LoVo (cell line): ENCODE results near the gene AKAP6.
"Not testable (repeated sequence)": the region's sequence is repeated elsewhere in the genome, so short reads cannot be mapped to it uniquely, and the experiment has no call there.

ENCODE experiments used
- DNase-seq: peaks from one replicate; pipeline ENCODE4 v3.0.0-alpha.2; 2016; ENCODE audit warnings: low spot score

The AKAP6 gene

GRCh38 chr14:32583427-32583826 lies 254.3 kb downstream of the AKAP6 start:
- not testable (repeated sequence) for DNase-seq

- DNase-seq = no peak
These were observed 255.0 kb downstream of the AKAP6 start for GRCh38 chr14:32584079-32584478.

- DNase-seq = no peak
These were observed 258.4 kb downstream of the AKAP6 start for GRCh38 chr14:32587461-32587860.

- no peak for DNase-seq
These were observed 259.6 kb downstream of the AKAP6 start for GRCh38 chr14:32588448-32589320.

GRCh38 chr14:32590157-32590556 lies 261.1 kb downstream of the AKAP6 start:
- no peak for DNase-seq

- no peak for DNase-seq
These were observed 264.3 kb downstream of the AKAP6 start for GRCh38 chr14:32593290-32593942.

- no peak for DNase-seq
These were observed 265.7 kb downstream of the AKAP6 start for GRCh38 chr14:32594766-32595165.

- no peak for DNase-seq
These were observed 266.4 kb downstream of the AKAP6 start for GRCh38 chr14:32595497-32595896.

GRCh38 chr14:32596390-32596789 lies 267.3 kb downstream of the AKAP6 start:
- DNase-seq = no peak

GRCh38 chr14:32597771-32598170 lies 268.7 kb downstream of the AKAP6 start:
- DNase-seq = no peak

- no peak for DNase-seq
These were observed 272.0 kb downstream of the AKAP6 start for GRCh38 chr14:32601069-32601468.

- no peak for DNase-seq
These were observed 272.8 kb downstream of the AKAP6 start for GRCh38 chr14:32601906-32602305.

- DNase-seq = no peak
These were observed 273.6 kb downstream of the AKAP6 start for GRCh38 chr14:32602699-32603098.

- no peak for DNase-seq
These were observed 275.0 kb downstream of the AKAP6 start for GRCh38 chr14:32603992-32604565.

GRCh38 chr14:32606301-32606700 lies 277.2 kb downstream of the AKAP6 start:
- DNase-seq = no peak

- no peak for DNase-seq
These were observed 278.3 kb downstream of the AKAP6 start for GRCh38 chr14:32607399-32607798.

- DNase-seq = no peak
These were observed 279.8 kb downstream of the AKAP6 start for GRCh38 chr14:32608857-32609256.

GRCh38 chr14:32609388-32609787 lies 280.3 kb downstream of the AKAP6 start:
- no peak for DNase-seq

GRCh38 chr14:32611752-32612151 lies 282.7 kb downstream of the AKAP6 start:
- DNase-seq = no peak

GRCh38 chr14:32618991-32619390 lies 289.9 kb downstream of the AKAP6 start:
- DNase-seq = no peak

- no peak for DNase-seq
These were observed 291.2 kb downstream of the AKAP6 start for GRCh38 chr14:32620303-32620702.

GRCh38 chr14:32620724-32621123 lies 291.6 kb downstream of the AKAP6 start:
- DNase-seq = no peak

- DNase-seq = no peak
These were observed 292.5 kb downstream of the AKAP6 start for GRCh38 chr14:32621585-32621984.
